Measurements from ENCODE around the gene XPNPEP1. TPM values are rescaled to one million over a fixed set of nuclear protein-coding genes. Genes with fewer than 3 reads are reported as not detected.
A peak's percentile ranks its signal among the peaks of the same experiment; 100 is the strongest.

Gene XPNPEP1
- polyA plus RNA-seq, 1 of the 3 experiments (the other 2 are of a cell fraction), result 167 TPM

- H3K27ac ChIP-seq (ENCODE audit: low read depth in 2 of 2, low read length in 1 of 2), result peak overlapping the region; percentile 55 to 59; a peak in 2 of 4 replicates
- H2AFZ ChIP-seq (ENCODE audit: low read depth), result no peak overlapping the region; the same call in 1 of the 2 replicates
- no peak overlapping the region for H3K4me3 ChIP-seq (ENCODE audit: low read depth in 2 of 2, low read length in 1 of 2)
- peaks cover 7% of the 10 kb centered on the region for H3F3A ChIP-seq (replicated peaks; ENCODE audit: insufficient read depth)
- no peaks in the 10 kb centered on the region for H3K9me3 ChIP-seq
- WGBS (ENCODE audit: low lambda C conversion rate), result 87% methylated on average over 2 of the region's 2 CpGs
- TF ChIP-seq FOXM1 (IDR thresholded peaks at IDR 0.05; ENCODE audit: low read depth), result no peak
- peaks cover 20 to 37% of the 10 kb centered on the region in 2 experiments for H3K4me1 ChIP-seq (ENCODE audit: control insufficient read depth in 1 of 2, insufficient read depth in 2 of 2, low read depth in 1 of 2, low read length in 1 of 2)
- H3K9me2 ChIP-seq, result no peaks in the 10 kb centered on the region
- no peak overlapping the region for H3K4me2 ChIP-seq
- no peaks in the 10 kb centered on the region for H3K27me3 ChIP-seq (ENCODE audit: insufficient read depth)
- H3K36me3 ChIP-seq (replicated peaks in 1 of 2; ENCODE audit: control insufficient read depth in 1 of 2, insufficient read depth in 2 of 2, low read length in 1 of 2), result no peaks in the 10 kb centered on the region
- DNase-seq, result no peak
- H3K79me2 ChIP-seq (ENCODE audit: insufficient read depth), result no peaks in the 10 kb centered on the region
- H3K9ac ChIP-seq, result no peak overlapping the region
- CTCF ChIA-PET, result interaction anchor here (1.1 to 1.4 kb wide), 2 partner anchors 14 to 72 kb away, joined by 3 to 5 read pairs; no protein-coding TSS in a partner anchor
- H4K20me1 ChIP-seq (ENCODE audit: insufficient read depth), result no peaks in the 10 kb centered on the region
- POLR2A ChIA-PET, result no interaction called here
These were observed 37.4 kb upstream of the XPNPEP1 start for GRCh38 chr10:109960682-109961081.

- no peaks in the 10 kb centered on the region for H3K79me2 ChIP-seq (ENCODE audit: insufficient read depth)
- peaks cover 7% of the 10 kb centered on the region for H3F3A ChIP-seq (replicated peaks; ENCODE audit: insufficient read depth)
- no peaks in the 10 kb centered on the region for H3K36me3 ChIP-seq (replicated peaks in 1 of 2; ENCODE audit: control insufficient read depth in 1 of 2, insufficient read depth in 2 of 2, low read length in 1 of 2)
- CTCF ChIA-PET, result interaction anchor here (2.7 kb wide), 1 partner anchor 75 kb away, joined by 13 read pairs; no protein-coding TSS in a partner anchor
- WGBS (ENCODE audit: low lambda C conversion rate), result 96% methylated on average over 8 of the region's 8 CpGs
- H3K9me2 ChIP-seq, result no peaks in the 10 kb centered on the region
- no peak for DNase-seq
- no peak overlapping the region for H2AFZ ChIP-seq (ENCODE audit: low read depth)
- H3K4me1 ChIP-seq (ENCODE audit: control insufficient read depth in 1 of 2, insufficient read depth in 2 of 2, low read depth in 1 of 2, low read length in 1 of 2), result peaks cover 20 to 28% of the 10 kb centered on the region in 2 experiments
- H3K27ac ChIP-seq (ENCODE audit: low read depth in 2 of 2, low read length in 1 of 2), result no peak overlapping the region
- H3K27me3 ChIP-seq (ENCODE audit: insufficient read depth), result no peaks in the 10 kb centered on the region
- H3K9ac ChIP-seq, result no peak overlapping the region
- no peaks in the 10 kb centered on the region for H4K20me1 ChIP-seq (ENCODE audit: insufficient read depth)
- no peak overlapping the region for H3K4me2 ChIP-seq
- no peak overlapping the region for H3K4me3 ChIP-seq (ENCODE audit: low read depth in 2 of 2, low read length in 1 of 2)
- POLR2A ChIA-PET, result no interaction called here
- no peaks in the 10 kb centered on the region for H3K9me3 ChIP-seq
- TF ChIP-seq SIN3A (IDR thresholded peaks at IDR 0.05; ENCODE audit: borderline replicate concordance, low read depth, low read length), result no peak
- TF ChIP-seq TEAD4 (IDR thresholded peaks at IDR 0.05; ENCODE audit: borderline replicate concordance, insufficient read depth), result no peak
- no peak for TF ChIP-seq GABPA (IDR thresholded peaks at IDR 0.05; ENCODE audit: low read depth)
- no peak for TF ChIP-seq ZBTB33 (IDR thresholded peaks at IDR 0.05; ENCODE audit: borderline replicate concordance, low read depth)
- TF ChIP-seq TCF12 (IDR thresholded peaks at IDR 0.05), result no peak
- TF ChIP-seq FOXJ3 (CRISPR knock-in tag; IDR thresholded peaks at IDR 0.05), result no peak
- no peak for TF ChIP-seq FOXM1 (IDR thresholded peaks at IDR 0.05; ENCODE audit: low read depth)
- no peak for TF ChIP-seq MEF2A (IDR thresholded peaks at IDR 0.05; ENCODE audit: borderline replicate concordance, low read depth)
- no peak for TF ChIP-seq MXI1 (IDR thresholded peaks at IDR 0.05; ENCODE audit: low read depth, low read length)
These were observed 36.2 kb upstream of the XPNPEP1 start for GRCh38 chr10:109959259-109960145.

All from SK-N-SH (cell line).